ENCODE data around the gene PLXDC1. TPM values are rescaled to one million over a fixed set of nuclear protein-coding genes. Genes with fewer than 3 reads are reported as not detected.

The PLXDC1 gene
- total RNA-seq = 10 to 100 TPM in 1 of 2 donors, 1 to 10 TPM in 1; 7.5 to 11.7 TPM
- total RNA-seq = 4.4 to 30.8 reads per million in 2 donors

DNA sequence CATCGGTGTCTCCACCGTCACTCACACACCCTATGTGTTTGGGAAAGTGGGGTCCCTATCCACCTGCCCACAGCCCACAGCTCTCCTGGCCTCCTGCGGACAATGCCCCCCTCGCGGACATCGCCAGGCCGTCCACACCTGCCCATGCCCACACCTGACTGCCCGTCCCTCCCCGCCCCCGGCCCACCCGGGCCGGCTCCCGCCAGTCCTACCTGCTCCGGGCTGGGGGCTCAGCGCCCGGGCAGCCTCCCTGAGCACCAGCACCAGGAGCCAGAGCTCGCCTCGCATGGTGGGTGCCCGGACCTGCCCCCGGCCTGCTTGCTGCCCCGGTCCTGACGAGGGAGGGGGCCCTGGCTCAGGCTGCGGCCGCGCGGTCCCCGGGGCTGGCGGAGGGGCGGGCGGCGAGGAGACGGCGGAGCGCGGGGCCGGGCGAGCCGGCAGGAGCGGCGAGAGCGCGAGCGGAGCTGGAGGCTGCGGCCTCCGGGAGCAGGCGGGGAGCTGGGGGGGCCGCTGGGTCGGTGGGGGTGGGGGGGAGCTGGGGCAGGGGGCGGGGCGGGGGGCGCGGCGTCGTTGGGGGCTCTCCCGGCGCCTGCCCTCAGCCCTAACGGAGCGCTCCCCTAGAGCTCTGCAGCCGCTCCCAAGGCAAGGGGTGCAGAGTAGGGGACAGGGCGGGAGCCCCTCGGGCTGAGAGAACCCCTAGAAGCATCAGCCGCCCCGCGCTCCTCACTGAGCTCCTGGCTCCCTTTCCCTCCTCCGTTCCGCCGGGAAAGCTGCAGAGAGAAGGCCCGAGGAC lies at the start of gene PLXDC1:
TSS of gene PLXDC1 (minus strand) at position 488 of the 793 bp plus-strand sequence. CDS start at position 288, 200 bp downstream.
- peaks cover 31% of the 10 kb centered on the region for H3K27me3 Mint-ChIP-seq
- peaks cover 48% of the 10 kb centered on the region for H3K4me1 Mint-ChIP-seq
- no peak for ATAC-seq
- H3K9me3 ChIP-seq (ENCODE audit: control insufficient read depth, low read length, poor library complexity, severe bottlenecking) = no peaks in the 10 kb centered on the region
- peak within 1 kb of the TSS; percentile 100 for H3K27ac Mint-ChIP-seq
- peaks cover 4% of the 10 kb centered on the region for H3K36me3 Mint-ChIP-seq (ENCODE audit: low read depth)
- peak within 1 kb of the TSS; percentile 97 for H3K4me3 Mint-ChIP-seq
- peak in 1 of 3 donors; percentile 18 for DNase-seq

DNA sequence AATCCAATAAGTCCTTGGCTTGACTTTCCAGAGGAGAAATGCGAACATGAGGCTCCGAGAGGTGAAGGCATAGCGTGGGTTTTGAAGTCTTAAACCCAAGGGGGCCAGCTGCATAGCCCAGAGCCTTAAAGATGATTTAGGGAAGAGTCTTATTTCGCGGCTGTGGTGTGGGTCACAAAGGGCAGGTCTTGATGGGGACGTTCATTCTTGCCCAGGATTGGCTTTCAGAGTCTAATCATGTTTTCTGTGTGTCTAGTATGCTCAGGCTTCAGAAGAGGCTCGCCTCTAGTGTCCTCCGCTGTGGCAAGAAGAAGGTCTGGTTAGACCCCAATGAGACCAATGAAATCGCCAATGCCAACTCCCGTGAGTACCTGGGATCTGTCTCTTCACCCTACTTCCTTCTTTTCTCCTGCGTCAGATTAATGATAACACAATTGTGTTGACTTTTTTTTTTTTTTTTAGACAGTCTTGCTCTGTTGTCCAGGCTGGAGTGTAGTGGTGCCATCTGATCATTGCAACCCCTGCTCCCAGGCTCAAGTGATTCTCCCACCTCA lies 49.6 kb upstream of the PLXDC1 start:
- H3K27ac Mint-ChIP-seq = peak overlapping the region; percentile 100
- H3K9me3 ChIP-seq (ENCODE audit: control insufficient read depth, low read length, poor library complexity, severe bottlenecking) = no peaks in the 10 kb centered on the region
- peaks cover 2% of the 10 kb centered on the region for H3K36me3 Mint-ChIP-seq (ENCODE audit: low read depth)
- DNase-seq (no peak), ATAC-seq (no peak)
- no peaks in the 10 kb centered on the region for H3K27me3 Mint-ChIP-seq
- peak overlapping the region; percentile 98 for H3K4me3 Mint-ChIP-seq
- H3K4me1 Mint-ChIP-seq = peaks cover 39% of the 10 kb centered on the region

DNA sequence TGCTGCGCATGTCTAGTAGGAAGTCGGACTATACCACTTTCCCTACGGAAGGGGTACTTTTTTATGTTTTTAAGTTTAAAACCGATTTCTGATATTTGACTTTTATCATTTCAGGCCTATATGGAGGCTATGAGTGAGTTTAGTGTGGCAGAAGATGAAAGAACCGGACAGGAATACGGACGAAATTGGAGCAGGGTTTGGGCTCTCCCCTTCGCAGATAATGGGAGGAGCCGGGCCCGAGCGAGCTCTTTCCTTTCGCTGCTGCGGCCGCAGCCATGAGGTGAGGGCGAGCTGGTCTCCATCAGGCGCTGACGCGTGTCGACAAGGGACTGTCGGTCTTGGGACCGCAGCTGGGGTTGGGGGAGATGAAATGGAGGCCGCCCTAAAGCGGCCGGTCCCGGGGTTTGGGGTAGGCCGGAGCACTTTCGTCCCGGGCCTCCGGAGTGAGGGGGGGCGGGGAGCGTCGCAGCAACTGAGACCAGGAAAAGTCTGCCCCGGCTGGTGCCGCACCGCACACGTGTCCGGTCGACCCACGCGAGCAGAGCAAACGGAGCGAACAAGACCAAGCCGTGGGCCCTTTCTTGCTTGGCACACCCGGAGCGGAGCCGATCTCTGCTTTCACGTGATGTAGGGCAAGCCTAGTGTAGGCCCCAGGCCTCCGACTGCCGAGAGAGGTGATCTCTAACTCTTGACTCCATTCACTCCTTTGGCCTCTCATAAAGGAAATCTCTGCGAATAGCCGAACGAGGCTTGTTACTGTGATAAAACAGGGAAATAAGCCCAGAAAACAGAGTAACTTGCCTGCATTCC lies 48.8 kb upstream of the PLXDC1 start, which contains the start of gene RPL19:
TSS of gene RPL19 (plus strand) at position 214 of the 810 bp plus-strand sequence. CDS start at position 276, 62 bp downstream.
- Mint-ChIP-seq H3K4me3 (peak within 1 kb of the TSS; percentile 98), H3K27me3 (no peaks in the 10 kb centered on the region), H3K36me3 (ENCODE audit: low read depth) (peaks cover 2% of the 10 kb centered on the region), H3K4me1 (peaks cover 43% of the 10 kb centered on the region), H3K27ac (peak within 1 kb of the TSS; percentile 100)
- no peaks in the 10 kb centered on the region for H3K9me3 ChIP-seq (ENCODE audit: control insufficient read depth, low read length, poor library complexity, severe bottlenecking)
- ATAC-seq (peak; percentile 84), DNase-seq (peak; percentile 67 to 71 (median 69))

DNA sequence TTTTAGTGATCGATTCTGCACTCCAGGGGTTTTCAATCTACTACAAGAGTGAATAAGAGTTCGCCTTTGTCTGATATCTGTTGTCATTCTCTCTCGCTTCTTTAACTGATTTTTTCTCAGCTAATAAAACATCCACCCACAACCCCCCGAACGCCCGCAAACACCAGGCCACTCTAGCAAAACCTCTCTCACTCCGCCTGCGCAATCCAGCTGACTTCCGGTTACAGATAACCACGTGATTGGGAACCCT lies 48.3 kb upstream of the PLXDC1 start:
- H3K9me3 ChIP-seq (ENCODE audit: control insufficient read depth, low read length, poor library complexity, severe bottlenecking) = no peaks in the 10 kb centered on the region
- H3K27ac Mint-ChIP-seq = peak overlapping the region; percentile 100
- peak overlapping the region; percentile 98 for H3K4me3 Mint-ChIP-seq
- DNase-seq (peak; percentile 64 to 76 (median 67)), ATAC-seq (peak; percentile 73)
- peaks cover 43% of the 10 kb centered on the region for H3K4me1 Mint-ChIP-seq
- H3K36me3 Mint-ChIP-seq (ENCODE audit: low read depth) = peaks cover 2% of the 10 kb centered on the region
- no peaks in the 10 kb centered on the region for H3K27me3 Mint-ChIP-seq

DNA sequence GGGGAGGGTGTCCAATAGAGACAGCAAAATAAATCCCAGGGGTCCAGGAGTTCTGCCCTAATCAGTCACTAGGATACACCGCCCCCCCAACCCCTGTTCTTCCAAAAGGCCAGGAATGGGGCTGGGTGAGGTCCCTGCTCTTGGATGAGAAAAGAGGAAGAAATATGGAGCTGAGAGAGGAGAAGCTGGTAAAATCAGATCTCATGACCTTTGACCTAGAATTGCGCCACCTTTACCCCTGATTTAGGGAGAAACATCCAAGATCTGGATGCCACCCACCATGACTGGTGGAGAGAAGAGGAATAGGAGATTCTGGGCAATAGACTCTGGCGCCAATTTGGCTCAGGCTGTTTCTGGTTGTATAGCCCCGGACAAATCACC lies 46.7 kb upstream of the PLXDC1 start:
- Mint-ChIP-seq H3K27ac (peak overlapping the region; percentile 41), H3K36me3 (ENCODE audit: low read depth) (peaks cover 2% of the 10 kb centered on the region), H3K4me1 (peaks cover 47% of the 10 kb centered on the region), H3K27me3 (no peaks in the 10 kb centered on the region), H3K4me3 (peak overlapping the region; percentile 98)
- H3K9me3 ChIP-seq (ENCODE audit: control insufficient read depth, low read length, poor library complexity, severe bottlenecking) = no peaks in the 10 kb centered on the region
- ATAC-seq = no peak
- no peak for DNase-seq

DNA sequence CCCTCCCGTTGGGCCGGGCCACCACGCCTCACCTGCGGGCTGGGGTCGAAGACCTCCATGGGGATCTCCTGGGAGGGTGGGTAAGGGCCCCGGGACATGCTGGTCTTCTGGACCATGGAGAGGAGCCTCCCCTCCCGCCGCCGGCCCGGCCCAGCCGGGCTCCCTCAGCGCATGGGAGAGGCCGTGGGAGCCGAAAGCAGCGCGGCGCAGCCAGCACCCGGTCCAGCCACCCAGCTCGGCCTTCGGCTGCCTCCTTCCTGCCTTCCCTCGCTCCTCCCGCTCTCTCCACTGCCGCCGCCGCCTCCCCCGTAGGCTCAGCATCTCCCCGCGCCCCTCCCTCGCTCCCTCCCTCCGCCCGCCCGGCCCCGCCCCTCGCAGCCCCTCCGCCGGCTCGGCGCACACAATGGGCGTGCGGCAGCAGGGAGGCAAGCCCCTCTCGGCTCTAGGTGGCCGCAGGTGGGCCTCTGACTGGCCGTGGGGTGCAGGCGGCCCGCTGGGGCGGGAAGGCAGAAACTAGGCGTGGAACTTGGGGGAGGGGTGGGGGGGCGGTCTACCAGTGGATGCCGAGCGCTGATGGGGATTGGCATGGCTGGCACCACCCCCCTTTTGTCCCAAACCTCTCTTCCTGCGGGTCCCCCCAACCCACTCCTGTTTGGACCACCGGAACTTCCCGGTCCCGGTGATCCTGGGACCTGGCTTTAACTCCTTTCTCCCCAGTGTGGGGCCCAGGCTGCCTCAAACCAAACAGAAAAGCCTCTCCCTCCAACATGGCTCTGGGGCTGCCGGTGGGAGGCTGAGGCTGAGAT lies 46.1 kb upstream of the PLXDC1 start, which contains the start of gene CACNB1:
TSS of gene CACNB1 (minus strand) at position 290 of the 806 bp plus-strand sequence. CDS start at position 116, 174 bp downstream.
- H3K27me3 Mint-ChIP-seq = no peaks in the 10 kb centered on the region
- H3K4me3 Mint-ChIP-seq = peak within 1 kb of the TSS; percentile 98
- H3K4me1 Mint-ChIP-seq = peaks cover 48% of the 10 kb centered on the region
- H3K36me3 Mint-ChIP-seq (ENCODE audit: low read depth) = peaks cover 2% of the 10 kb centered on the region
- peak; percentile 26 to 76 (median 74) for DNase-seq
- no peaks in the 10 kb centered on the region for H3K9me3 ChIP-seq (ENCODE audit: control insufficient read depth, low read length, poor library complexity, severe bottlenecking)
- peak within 1 kb of the TSS; percentile 89 for H3K27ac Mint-ChIP-seq
- peak; percentile 34 for ATAC-seq

DNA sequence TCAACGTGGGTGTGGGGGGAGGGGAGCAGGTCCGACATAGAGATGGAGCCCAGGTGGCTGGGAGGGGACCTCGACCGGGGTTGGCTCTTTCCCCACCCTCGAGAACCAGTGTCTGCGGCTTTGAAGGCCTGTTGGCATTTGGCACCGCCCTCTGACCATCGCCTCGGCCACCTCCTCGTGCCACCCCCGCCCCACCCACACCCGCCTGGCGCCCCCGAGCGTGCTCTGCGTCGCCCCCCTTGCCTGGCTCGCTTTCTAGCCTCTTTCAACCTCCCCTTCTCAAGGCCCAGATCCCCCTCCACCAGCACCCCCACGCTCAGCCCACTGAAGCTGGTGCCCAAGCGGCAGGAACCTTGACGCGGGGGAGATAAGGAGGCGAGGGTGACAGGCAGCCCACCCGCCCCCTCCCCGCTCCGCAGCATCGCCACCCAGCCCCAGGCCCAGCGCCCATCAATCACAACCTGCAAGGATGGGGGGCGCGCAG lies 45.4 kb upstream of the PLXDC1 start:
- H3K27ac Mint-ChIP-seq = peak overlapping the region; percentile 89
- H3K4me3 Mint-ChIP-seq = peak overlapping the region; percentile 98
- no peaks in the 10 kb centered on the region for H3K9me3 ChIP-seq (ENCODE audit: control insufficient read depth, low read length, poor library complexity, severe bottlenecking)
- no peak for ATAC-seq
- H3K36me3 Mint-ChIP-seq (ENCODE audit: low read depth) = peaks cover 5% of the 10 kb centered on the region
- peaks cover 49% of the 10 kb centered on the region for H3K4me1 Mint-ChIP-seq
- no peak for DNase-seq
- no peaks in the 10 kb centered on the region for H3K27me3 Mint-ChIP-seq

DNA sequence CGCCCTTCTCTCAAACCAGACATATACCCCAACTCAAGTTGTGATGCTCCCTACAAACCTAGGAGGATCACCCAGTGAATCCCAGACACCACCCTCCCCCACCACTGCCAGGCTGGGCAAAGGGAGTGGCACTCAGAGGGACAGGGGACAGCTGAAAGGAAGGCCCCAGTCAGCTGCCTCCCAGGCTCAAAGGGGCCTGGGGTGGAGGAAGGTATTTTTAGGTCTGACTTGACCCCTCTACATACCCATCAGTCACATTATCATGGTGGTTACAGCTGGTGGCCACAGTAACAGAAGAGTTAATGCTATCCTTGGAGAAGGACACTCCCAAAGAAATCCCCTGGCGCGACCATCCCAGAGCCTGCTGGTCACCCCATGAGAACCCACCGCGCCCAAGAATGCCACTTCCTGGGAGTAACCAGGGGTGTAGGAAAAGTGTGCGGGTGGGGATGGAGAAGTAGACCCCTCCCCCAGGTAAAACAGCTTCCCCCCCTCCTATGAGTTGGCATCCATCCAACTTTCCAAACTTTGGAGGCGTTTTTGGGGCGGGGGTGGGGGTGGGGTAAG lies 44.9 kb upstream of the PLXDC1 start:
- no peak for DNase-seq
- H3K4me1 Mint-ChIP-seq = peaks cover 45% of the 10 kb centered on the region
- no peaks in the 10 kb centered on the region for H3K9me3 ChIP-seq (ENCODE audit: control insufficient read depth, low read length, poor library complexity, severe bottlenecking)
- peaks cover 5% of the 10 kb centered on the region for H3K36me3 Mint-ChIP-seq (ENCODE audit: low read depth)
- peak overlapping the region; percentile 98 for H3K4me3 Mint-ChIP-seq
- no peak for ATAC-seq
- no peaks in the 10 kb centered on the region for H3K27me3 Mint-ChIP-seq
- H3K27ac Mint-ChIP-seq = peak overlapping the region; percentile 89

DNA sequence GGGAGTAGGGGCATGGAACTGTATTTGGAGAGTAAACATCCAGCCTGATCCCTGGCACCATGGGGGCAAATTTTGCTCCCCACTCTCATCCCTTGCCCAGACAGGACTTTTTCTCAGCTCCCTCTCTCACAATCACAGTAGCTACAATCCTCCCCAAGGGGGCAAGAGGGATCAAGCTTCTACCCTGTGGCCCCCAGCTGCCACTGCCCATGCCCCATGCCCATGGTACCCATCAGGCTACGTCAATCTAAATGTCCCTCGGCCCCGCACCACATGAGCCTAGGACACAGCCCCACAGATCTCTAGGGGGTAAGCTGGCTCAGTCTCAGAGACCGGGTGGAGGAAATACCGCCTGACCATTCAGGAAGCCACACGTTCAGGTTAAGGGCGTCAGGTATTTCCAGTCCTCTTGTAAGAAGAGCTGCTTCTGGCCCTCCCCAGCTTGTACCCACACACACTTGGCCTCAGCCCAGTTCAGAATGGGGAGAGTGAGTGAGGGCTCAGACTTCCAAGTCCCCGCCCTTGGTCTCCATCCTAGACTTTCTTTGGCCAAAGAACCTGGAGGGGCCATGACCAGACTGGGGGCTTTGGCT lies 44.2 kb upstream of the PLXDC1 start:
- H3K4me1 Mint-ChIP-seq = peaks cover 39% of the 10 kb centered on the region
- peak; percentile 8 for ATAC-seq
- peaks cover 5% of the 10 kb centered on the region for H3K36me3 Mint-ChIP-seq (ENCODE audit: low read depth)
- no peaks in the 10 kb centered on the region for H3K27me3 Mint-ChIP-seq
- H3K9me3 ChIP-seq (ENCODE audit: control insufficient read depth, low read length, poor library complexity, severe bottlenecking) = no peaks in the 10 kb centered on the region
- H3K4me3 Mint-ChIP-seq = peak overlapping the region; percentile 98
- peak overlapping the region; percentile 89 for H3K27ac Mint-ChIP-seq
- DNase-seq = no peak

DNA sequence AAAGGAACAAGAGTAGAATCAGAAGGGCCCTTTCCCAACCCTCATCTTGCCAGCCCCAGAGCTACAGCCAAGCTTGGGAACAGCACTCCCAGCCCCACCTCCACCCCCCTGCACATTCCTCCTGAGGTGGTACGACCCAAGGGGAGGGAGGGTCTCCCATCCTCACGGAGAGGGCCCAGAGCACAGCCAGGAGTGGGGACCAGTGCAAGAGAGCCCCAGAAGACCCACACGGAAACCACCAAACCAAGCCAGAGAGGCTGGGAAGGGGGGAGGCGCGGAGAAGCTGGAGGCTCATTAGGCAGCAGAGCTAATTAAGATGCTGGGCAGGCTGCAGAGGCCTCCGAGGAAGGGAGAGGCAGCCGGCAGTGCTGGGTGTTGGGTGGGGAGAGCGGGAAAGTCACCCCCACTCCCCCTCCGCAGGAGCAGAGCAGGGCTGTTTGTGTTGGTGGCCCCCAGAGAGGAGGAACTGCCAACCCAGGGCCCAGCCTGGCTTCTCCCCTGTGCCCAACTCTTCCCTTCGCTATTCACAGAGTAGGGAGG lies 43.6 kb upstream of the PLXDC1 start:
- ATAC-seq = no peak
- peaks cover 35% of the 10 kb centered on the region for H3K4me1 Mint-ChIP-seq

DNA sequence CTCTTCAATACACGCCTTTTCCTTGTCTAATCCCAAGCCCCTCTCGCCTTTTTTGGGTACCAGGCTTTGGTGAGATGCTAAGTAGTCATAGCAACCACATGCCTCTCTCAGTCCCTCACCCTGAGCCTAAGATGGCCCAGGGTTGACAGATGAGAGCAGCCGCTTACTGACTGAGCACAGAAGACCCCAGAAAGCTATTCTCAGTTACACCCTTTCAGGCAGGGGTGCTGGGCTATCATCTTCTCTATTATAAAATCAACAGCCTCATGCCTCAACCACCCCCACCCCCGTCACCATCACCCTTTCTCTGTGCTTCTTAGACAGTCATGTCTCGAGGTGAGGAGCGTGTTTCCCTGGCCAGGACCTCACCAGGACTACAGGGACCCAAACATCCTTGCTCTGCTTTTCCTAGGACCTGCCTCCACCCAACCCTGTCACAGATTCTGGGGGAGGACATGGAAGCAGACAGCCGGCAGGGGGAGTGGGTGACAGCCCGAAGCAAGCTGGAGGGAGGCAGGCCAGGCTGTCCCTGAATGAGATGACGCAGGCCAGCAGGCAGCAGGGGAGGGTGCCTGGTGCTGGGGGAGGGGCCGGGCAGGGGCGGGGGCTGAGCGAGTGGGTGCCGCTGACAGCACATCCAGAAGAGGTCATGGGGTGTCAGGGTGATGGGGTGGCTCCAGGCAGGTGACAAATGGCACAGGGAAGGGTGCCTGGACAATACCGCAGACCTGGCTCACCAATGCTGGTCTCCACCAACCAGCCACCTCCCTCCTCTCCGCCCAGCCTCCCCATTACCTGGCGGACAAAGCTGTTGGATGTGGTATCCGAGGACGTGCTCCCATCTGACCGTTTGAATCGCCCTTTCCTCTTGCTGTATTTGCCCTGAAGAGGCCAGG lies 42.9 kb upstream of the PLXDC1 start:
- no peaks in the 10 kb centered on the region for H3K9me3 ChIP-seq (ENCODE audit: control insufficient read depth, low read length, poor library complexity, severe bottlenecking)
- peak overlapping the region; percentile 52 for H3K4me3 Mint-ChIP-seq
- H3K36me3 Mint-ChIP-seq (ENCODE audit: low read depth) = peaks cover 3% of the 10 kb centered on the region
- DNase-seq = no peak
- no peak for ATAC-seq
- H3K4me1 Mint-ChIP-seq = peaks cover 29% of the 10 kb centered on the region
- H3K27me3 Mint-ChIP-seq = no peaks in the 10 kb centered on the region
- H3K27ac Mint-ChIP-seq = peak overlapping the region; percentile 89

More for the DNA sequence above, 43.6 kb upstream of the PLXDC1 start:
- no peak for DNase-seq
- H3K9me3 ChIP-seq (ENCODE audit: control insufficient read depth, low read length, poor library complexity, severe bottlenecking) = no peaks in the 10 kb centered on the region
- Mint-ChIP-seq H3K27ac (peak overlapping the region; percentile 89), H3K36me3 (ENCODE audit: low read depth) (peaks cover 3% of the 10 kb centered on the region), H3K27me3 (no peaks in the 10 kb centered on the region), H3K4me3 (peak overlapping the region; percentile 98)

Data from T-helper 17 cell (primary cell).